Right forelimb (tissue), 1 donor: ENCODE results near the gene ABCC12.

Experiments
- DNase-seq: peaks from one replicate; pipeline ENCODE4 v3.0.0-alpha.2; 2018

The ABCC12 gene

DNA sequence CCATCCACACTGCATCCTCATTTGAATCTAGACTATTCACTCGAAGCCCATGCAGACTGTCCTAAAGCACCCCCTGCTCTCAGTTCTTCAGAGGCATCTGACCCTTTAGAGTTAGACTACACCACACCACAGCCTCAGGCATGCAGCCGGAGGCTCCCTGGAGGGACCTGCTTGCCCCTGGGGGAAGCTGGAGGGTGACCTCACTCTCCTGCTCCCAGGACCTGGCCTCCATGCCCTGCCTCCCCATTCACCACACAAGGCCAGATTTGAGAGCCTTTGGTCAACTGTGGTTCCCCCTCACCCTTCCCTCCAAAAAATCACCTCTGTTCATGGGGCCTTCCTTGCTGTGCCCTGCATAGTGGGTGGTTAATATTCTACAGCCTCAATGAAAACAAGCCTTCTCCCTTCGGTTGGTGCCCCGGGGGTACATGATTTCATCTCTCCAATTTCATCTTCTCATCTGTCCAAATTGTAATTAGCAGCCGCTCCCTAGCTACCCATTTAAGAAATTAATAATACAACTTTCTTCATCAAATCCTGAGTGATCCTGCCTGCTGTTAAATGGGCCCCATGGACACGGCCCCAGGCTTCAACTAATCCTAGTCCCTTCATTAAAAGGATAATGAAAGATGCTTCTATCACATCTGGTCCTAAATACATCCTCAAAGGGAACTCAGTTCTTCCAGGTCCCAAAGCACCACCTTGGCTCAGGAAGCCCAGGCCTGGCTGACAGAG, 24.4 kb downstream of the ABCC12 start:
- DNase-seq, result no peak

DNA sequence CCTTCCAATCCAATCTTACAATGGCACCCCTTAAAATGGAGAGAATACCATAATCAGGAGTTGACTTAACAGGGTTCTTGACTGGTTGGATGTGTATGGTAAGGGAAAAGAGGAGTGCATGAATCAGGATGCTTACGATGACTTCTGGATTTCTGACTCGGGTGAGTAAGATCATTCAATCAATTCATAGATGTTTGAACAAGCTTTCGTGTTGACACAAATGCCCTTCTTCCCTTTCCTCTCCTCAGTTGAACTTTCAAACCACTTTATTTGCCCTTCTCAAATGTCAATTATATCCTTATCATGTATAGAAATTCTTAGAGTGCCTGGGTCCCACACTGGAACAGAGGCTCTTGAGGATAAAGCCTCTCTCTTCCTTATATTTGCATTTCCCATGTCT, 25.9 kb downstream of the ABCC12 start:
- DNase-seq, result no peak

DNA sequence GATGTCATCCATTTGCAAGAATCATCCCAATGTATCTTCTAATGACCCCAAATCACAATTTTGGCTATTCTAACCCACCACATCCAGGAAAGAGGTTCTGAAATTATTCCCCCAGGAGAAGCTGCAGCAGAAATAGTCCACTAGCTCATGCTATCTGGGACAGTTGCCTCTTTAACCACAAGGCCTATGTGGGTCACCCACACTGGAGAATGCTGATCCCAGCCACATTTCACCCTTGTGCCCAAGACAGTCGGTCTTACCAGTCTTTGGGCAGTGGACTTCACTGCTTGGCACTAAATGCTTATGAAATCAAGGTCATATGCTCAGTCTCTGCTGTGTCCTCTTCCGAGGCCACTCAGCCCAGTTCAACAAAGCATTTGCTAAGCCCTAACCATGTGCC, 27.0 kb downstream of the ABCC12 start:
- DNase-seq, result no peak

DNA sequence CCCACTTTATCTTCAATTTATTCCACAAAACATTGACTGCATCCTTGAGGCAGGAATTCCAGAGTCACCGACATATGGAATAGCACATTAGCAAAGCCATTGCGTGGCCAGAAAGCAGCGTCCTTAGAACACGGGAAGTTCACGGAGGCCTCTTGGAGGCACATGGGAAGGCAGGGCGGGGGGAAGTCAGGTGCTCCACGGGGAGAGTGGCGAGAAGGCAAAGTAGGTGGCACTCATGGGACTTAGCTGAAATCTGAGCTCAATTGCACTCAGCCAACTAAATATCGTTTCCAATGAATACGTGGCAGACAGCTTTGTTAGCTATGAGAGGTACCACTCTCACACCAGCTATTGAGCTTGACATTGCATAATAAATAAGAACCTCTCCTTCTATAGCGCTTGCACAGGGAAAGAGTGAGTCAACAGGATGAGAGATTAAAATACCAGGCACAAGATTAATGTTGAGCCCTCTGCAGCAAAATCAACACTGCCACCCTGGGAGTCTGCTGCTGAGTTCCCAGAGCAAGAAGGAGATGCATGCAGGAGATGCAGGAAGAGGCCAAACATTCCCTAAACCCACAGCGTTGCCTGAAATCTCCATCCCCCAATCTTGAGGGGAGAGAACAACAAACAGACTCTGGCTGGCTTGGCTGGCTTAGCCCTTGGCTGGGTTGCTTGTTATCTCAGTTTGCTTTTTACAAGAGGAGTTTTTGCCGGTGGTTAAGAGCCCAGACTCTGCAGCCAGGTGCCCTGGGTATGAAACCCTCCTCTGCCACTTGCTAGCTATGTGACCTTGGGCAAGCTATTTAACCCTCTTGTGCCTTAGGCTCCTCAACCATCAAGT, 28.8 kb downstream of the ABCC12 start:
- DNase-seq, result no peak

DNA sequence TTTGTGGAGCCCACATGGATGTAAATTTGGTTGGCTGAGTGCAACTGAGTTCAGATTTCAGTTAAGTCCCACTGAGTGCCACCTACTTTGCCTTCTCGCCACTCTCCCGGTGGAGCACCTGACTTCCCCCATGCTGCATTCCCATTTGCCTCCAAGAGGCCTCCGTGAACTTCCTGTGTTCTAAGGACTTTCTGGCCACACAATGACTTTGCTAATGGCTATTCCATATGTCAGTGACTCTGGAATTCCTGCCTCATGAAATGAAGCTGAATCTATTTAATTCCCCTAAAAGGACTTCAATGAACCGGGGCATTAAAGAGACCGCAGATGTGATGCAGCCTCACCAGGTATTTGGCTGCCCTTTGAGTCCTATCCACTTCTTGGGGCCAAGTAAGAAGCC, 29.9 kb downstream of the ABCC12 start:
- no peak for DNase-seq

DNA sequence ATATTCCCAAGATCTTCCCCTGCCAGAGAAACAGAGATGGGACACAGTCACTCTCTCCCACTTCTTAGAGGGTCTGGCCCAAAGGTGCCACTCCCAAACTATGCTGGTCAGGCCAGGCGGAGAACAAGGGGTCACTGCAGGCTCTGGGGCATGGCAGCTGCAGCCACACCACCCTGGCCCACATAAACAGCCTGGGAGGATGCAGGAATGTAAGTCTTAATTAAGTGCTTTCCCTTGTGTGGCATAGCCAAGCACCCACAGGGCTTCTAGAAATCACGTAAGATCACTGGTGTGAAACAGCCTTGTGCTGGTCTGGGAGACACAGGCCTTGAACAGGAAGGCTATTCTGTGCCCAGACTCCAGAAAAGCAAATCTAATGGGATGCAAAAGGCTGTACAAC, 31.5 kb downstream of the ABCC12 start:
- DNase-seq, result no peak

DNA sequence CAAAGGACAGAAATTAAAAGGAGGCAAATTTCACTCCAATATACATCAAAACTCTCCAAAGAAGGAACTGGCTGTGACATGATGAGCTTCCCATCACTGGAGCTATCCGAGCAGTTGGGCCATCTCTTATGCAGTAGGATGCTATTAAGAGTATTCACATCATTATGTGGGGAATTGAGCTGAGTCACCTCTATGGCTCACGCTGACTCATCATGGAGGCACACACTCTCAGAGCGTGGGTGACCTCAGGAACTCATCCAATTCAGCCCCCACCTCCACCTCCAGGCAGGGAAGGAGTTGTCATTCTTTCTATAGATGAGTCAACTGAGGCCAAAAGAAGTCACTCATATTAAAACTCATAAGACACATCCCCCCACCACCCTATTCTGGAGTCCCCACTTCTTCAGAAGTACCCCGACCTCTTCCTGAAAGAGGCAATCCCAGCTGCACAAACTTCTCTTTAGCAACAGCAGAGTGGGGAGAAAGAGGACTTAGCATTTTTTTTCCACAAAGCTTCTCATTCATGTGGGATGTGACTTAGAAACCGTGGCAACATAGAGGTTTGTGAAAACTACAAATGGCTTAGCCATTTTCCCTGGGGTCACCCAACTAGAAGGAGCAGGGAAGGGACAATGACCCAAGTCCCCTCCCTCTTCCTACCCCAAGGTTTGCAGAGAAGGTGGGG, 32.5 kb downstream of the ABCC12 start:
- DNase-seq, result no peak

DNA sequence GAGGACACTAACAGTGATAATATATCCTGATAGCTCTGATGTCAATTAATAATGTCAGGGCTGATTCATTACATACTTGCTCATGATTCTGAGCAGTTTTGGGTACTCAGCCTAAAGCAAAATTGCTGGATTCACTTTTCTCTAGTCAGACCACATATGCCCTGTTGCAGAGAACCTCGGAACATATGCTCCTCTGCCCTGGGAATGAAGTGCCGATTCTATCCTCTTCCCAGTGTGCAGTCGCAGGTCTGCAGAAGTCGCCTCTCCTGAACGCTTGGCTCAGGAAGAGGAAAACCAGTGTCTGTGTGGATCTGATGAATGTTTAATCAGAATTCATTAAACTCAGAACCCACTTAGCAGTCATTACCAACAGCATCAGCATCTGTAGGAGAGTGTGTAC, 34.5 kb downstream of the ABCC12 start:
- DNase-seq, result no peak

DNA sequence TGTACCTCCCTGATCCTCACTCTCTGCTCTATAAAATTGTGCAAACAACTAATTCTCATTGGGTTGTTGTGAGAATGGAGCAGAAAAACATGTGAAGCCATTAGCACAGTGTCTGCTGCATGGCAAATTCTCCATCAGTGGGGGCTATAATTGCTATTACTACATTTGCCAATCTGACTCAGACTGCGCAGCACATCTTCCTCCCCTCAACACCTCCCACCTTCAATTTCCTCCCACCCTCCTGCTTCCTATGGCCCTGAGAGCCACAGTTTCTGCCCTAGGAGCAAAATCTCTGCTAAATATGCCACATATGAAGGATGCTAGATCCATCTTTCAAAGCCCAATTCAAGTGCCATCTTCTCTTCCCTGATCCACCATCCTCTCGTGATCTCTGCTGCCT, 37.0 kb downstream of the ABCC12 start:
- DNase-seq, result no peak

DNA sequence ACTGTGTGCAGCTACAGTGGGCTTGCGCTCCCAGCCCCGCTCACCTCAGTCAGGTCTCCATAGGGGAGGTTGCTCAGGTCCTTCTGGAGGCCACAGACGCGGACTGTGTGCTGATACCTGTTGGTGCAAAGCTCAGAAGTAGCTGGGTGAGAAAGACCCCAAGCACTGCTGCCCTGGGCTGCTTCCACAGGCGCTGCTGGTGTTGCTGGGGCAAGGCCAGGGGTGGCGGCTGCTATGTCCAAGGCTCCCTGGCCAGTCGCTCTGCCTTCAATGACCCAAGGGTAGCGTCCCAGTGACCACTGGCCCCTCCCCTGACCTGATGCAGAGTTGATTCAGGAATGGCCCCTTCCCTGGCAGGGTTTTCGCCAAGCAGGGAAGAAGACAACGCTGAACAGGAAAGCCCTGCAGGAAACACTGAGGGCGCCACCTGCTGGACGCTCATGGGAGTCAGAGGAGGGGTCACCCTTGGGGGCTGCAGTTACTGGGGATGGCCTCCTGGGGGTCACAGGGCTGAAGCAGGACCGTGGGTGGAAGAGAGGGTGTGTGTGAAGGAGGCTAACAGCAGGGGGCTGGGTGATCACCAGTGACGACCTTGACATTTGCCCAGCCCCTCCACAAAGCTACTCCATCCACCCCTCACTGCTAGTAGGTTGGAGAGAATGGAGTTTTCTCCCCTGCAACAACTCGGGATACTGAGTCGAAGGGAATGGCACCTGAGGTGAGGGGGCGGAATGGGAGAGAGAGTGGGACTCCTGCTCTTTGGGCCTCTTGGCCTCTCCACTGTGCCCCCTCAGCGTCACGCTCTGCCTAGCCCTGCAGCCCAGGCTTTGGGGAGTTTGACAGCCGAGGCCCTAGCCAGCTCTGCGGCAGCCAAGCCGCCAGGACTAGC, 38.3 kb downstream of the ABCC12 start:
- peak; percentile 50 for DNase-seq

DNA sequence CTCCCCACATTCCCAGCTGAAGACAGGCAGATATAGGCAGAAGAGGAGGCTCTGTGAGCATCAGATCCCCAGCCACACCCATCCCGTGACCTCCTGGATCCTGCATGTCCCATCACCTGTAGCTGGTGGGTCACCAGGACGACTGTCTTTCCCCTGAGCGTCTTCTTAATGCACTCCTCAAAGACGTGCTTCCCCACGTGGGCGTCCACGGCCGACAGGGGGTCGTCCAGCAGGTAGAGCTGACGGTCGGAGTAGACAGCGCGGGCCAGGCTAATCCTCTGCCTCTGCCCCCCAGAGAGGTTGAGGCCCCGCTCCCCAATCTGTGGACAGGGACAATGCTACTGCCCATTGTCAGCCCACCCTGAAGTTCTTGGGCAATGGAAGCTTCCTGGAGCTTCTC, 40.5 kb downstream of the ABCC12 start:
- DNase-seq, result no peak

DNA sequence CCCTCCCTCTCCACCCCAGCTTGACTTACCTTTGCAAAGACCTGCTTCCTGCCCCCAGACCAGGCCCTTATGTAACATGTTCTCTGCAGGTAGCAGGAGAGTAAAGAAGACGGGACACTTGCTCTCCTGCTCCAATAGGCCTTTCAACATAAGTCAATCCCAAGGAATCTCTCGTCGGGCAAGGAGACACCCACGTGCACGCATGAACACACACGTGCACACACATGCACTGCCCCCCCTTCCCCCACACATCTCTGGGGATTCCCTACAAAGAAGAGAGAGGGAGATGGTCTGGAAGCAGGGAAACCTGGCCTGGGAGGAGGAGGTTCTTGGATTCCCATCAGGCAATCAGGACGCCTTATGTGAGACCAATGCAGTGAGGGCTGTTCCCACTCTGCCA, 41.4 kb downstream of the ABCC12 start:
- no peak for DNase-seq

DNA sequence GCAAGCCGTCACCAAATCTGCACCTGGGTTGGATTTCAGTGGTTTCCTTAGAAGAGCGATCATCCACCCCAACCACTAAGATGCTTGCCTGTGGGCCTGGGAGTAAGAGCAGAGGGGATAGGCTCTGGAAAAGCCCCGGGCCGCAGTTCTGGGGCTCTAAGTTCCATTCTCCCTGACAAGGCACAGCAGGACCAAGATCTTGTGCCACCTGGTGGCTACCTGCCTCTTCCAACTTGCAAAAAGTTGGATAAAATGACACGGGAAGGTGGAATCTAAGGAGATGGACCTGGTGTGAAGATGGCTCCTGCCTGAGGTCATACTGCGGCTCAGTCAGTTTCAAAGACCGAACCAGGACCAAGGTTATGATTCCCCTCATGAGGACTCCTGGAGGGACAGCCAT, 42.3 kb downstream of the ABCC12 start:
- DNase-seq, result no peak

DNA sequence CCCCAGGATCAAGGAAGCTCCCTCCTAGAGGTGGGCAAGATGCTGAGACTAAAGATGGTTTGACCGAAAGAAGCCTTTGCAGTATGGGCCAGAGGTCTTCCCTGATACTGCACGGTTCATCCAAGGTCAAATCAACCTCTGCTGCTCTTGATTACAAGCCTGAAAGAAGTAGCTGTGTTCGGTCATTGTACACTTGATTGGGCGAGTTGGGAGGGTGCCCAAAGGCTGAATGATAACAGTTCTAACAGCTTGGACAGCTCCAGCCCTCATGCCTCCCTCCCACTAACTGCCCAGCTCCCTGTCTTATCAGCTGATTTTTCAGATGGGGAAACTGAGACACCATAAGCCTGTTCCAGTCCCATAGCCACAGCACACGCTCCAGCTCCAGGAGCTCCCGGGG, 42.8 kb downstream of the ABCC12 start:
- DNase-seq, result no peak

DNA sequence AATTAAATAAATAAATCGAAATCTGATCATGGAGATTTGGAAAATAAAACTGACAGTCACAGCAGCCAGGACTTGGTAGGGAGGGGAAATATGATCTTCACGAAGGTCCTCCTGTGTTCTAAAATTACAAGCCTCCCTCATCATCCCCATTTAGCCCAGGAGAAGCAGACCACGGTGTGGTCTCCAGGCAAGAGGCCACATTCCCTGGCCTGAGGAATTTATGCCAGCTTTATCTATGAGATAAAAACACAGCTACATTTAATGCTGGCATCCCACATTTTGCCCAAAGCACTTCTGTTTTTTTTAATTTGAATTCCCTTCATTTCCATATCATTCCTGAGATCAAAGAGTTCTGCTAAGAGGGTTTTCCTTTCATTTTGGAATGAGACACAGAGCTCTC, 43.2 kb downstream of the ABCC12 start:
- DNase-seq, result no peak

DNA sequence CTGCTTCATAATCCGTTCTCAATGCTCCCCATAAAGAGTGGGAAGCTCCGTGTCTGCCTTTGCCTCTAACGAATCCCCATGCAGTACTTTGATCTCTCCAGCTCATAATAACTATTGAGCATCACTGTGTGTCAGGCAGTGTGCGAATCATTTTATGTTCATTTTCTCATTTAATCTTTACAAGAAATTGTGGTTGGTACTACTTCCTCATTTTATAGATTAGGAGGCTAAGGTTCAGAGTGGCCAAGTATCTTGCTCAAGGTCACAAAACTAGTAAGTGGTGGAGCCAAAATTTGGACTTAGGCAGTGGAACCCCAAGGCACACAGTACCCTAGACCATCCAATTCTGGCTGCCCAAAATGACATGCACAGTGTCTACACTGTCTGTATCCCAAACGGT, 44.8 kb downstream of the ABCC12 start:
- DNase-seq, result no peak

DNA sequence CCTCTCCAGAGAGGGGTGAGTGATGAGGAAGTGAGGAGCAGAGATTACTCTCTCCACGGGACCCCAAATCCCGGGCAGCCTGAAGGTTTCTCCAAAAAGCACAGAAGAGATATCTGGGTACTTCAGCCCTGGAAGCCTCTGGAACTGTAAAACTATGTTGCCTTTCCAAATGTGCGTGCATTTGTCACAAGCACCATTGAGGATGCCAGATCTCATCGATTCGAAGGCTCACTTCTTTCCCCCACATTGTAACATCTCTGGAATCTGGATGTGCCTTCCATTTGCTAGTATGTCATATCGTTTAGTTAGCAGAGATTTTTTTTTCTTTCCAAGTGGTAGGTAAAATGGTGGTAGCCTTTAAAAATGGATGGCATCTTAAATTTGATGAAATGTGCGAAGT, 45.8 kb downstream of the ABCC12 start:
- no peak for DNase-seq

DNA sequence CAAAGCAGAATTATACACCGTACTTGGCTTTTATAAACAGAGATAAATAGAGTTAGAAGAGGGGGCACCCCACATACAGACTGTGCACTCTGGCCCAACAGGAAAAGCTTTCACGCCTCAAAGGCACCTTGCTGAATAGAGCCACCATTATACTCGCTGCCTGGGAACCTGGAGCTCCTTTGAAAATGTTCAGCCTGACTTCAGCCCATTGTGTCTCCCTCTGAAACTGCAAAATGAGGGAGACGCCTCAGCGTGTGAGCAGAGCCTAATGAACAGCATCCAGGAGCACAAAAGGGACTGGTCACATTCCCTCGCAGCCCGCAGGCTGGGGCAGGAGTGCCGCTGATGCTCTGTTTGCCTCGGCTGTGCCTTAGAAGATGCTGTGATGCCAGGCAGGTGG, 46.3 kb downstream of the ABCC12 start:
- no peak for DNase-seq

DNA sequence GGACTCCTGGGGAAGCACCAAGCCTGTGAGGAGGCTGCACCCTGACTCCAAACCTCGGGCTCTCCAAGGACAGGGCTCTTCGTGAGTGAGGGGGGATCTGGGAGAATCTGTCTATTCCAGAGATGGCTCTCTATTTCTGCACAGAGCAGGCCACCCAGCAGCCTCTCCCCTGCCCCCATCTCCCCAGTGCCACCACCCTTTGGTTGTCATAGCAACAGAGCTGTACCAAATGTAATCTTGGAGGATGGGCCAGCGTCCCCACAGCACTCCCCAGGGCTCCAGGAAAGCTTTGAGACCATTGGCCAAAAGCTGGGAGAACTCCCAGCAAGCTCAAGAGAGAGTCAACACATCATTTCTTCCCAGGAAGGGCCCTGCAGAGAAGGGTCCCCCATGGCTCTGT, 49.3 kb downstream of the ABCC12 start:
- DNase-seq, result no peak
